GM12873 (cell line): ENCODE data around the gene OSBPL3.

Experiments used
- CTCF ChIP-seq: IDR thresholded peaks from 2 replicates; pipeline ENCODE4 v1.5.1; 2012; ENCODE audit warnings: low read depth, mild to moderate bottlenecking, moderate library complexity, low read length, control low read depth; ENCODE audit not compliant: insufficient read depth; ENCODE audit errors: missing control alignments

Gene OSBPL3

DNA sequence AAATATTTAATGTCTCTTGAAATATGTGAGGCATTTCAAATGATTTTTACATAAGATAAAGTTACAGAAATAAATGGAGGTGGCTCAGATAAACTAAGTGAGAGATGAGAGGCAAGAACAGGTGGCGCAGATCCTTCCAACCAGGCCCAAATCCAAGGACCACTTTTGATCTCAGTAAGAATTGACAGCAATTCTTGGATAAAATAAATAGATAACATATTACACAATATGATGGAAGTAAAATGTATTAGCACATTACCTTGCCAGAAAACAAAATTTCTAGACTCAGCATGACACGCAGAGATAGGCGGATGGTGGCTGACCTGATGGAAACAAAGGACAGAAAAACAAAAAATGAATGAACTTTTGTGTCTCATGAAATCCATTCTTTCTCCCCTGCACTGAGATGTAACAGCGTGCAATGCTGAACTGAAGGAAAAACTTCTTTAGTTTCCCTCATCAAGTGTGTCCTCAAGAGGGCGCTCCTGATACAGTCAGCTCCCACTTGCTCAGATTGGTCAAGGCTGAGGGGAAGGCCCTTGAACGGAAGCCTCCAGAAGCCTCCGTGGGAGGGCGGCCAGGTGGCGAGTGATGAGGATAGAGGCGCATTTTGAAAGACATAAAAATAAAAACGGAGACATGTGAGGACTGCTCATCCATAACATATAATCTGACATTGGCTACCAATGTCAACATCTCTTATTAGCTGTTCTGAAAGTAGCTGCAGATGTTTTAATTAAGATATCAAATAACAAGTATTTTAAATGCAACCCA lies 159.9 kb downstream of the OSBPL3 start:
- TF ChIP-seq CTCF, result peak; percentile 84

- no peak for TF ChIP-seq CTCF
Observed at GRCh38 chr7:24817339-24817738, 162.6 kb downstream of the OSBPL3 start.

GRCh38 chr7:24816868-24817267 lies 163.1 kb downstream of the OSBPL3 start:
- no peak for TF ChIP-seq CTCF

DNA sequence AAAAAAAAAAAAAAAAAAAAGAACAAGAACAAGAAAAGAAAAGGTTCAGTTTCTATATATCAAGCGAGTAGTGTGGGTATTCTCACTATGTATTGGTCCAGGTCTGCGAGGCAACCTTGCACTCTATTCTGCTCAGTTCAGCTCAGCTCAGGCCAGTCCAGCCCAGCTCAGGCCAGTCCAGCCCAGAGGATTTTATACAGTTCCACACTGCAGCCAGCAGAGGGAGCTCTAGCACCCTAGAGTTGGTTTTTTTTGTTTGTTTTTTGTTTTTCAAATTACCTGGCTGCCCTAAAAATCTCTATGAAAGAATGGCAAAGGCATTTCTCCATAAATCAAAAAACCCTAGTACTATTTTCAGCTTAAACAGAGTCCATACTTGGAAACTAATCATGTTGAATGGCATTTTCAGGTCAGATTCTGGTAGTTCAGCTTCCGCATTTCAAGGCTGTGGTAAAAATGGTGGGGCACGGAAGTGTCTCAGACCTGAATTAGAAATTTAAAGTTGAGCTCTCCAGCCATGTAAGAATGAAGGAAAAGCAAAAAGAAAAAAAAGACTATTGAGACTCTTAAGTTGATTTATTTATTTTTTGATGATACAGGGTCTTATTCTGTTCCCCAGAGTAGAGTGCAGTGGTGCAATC lies 167.6 kb downstream of the OSBPL3 start:
- peak; percentile 85 for TF ChIP-seq CTCF

- TF ChIP-seq CTCF, result no peak
Observed at GRCh38 chr7:24808518-24808917, 171.5 kb downstream of the OSBPL3 start.

DNA sequence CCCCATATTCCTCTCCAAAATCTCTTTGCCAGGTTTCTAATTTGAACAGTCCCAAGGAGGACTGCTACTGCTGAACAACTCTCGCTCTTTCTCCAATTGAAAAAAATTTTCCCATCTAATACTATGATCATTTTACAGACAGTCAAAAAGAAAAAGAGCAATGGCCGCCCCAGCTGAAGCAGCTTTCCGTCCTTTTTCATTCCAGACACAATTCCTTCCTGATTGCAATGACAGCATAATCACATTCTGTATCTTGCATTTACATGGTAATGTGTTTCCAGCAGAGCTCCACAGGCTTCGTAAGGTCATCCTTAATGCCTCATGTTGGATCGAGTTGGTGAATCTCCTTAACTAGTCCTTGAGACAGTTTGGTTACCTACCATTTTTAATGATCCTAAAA lies 177.7 kb downstream of the OSBPL3 start:
- no peak for TF ChIP-seq CTCF

DNA sequence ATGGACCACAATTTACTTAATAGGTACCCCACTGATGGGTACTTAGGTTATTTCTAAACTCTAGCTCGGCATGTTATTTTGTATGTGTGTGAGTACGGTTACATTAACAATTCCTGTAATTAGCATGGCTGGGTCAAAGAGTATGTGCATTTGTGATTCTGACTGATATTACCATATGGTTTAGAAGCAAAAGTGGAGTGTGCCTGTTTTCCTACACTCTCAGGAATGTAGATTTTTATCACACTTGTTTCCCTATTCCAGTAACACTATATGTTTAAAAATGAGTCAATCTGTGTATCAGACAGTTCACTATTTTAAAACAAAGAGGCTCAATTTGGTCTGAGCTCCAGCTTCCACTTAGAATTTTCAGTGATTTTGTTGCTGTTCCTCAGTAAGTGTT lies 178.1 kb downstream of the OSBPL3 start:
- no peak for TF ChIP-seq CTCF
